GM18909 (cell line): ENCODE results near the gene TASP1.
"Not testable (repeated sequence)": the region's sequence is repeated elsewhere in the genome, so short reads cannot be mapped to it uniquely, and the experiment has no call there.

ENCODE experiments used
- ATAC-seq: cut with Tn5 transposase; IDR thresholded peaks from one replicate; pipeline ENCODE4 v1.9.1; 2021; ENCODE audit warnings: mild to moderate bottlenecking; ENCODE audit not compliant: unreplicated experiment, poor library complexity

The TASP1 gene

DNA sequence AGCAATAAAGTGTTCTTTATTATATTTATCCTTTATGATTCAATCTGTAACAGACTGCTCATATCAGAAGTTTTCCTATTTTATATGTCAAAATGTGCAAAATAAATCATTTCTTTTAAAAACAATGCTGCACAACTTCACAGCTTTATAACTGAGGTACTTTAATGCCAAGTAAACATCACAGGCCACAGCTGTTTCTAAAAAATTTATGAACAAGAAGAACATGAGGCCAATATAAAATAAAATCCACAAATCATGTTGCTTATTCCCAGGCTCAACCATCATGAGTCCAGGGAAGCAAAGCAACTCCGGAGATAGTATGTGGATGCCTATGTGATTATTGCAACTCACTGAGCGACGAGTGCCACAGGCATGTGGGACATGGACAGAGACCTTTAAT, 222.2 kb downstream of the TASP1 start:
- ATAC-seq, result no peak

DNA sequence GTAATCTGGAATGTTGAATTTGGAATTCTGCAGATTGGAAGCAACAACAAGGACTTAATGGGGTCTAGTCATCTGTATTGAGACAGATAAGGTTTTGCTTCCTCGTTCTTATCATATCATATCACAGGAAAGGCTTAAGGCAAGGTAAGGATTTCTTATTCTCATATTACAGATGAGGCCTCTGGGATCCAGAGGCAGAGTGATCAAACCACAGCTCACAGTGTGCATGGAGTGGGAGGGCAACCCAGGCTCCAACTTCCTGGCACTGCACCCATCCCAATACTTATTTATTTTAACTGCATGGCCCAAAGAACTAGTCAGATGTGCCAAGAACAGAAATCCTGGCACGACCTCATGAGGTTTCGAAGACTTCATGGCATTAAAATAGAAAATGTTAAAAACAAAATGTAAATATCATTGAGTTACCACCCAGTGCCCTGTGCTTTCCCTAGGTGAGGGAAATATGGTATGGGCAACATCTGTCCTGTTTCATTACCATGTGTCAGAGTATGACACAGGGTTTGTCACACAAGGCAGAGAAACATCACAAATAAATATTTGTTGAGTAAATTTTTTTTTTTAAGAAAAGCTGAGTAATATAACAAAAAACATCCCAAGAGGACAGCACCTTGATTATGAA, 225.8 kb downstream of the TASP1 start:
- ATAC-seq, result no peak

DNA sequence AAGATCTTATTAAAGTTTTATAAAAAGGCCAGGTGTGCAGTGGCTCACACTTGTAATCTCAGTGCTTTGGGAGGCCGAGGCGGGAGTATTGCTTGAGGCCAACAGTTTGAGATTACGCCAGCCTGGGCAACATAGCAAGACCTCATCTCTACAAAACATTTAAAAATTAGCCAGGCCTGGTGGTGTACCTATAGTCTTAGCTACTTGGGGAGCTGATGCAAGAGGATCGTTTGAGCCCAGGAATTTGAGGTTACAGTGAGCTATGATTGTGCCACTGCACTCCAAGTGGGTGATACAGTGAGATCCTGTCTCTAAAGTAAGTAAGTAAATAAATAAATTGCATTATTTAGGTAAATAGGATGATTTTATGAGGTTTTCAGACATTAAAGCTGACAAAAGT, 234.4 kb downstream of the TASP1 start:
- no peak for ATAC-seq

DNA sequence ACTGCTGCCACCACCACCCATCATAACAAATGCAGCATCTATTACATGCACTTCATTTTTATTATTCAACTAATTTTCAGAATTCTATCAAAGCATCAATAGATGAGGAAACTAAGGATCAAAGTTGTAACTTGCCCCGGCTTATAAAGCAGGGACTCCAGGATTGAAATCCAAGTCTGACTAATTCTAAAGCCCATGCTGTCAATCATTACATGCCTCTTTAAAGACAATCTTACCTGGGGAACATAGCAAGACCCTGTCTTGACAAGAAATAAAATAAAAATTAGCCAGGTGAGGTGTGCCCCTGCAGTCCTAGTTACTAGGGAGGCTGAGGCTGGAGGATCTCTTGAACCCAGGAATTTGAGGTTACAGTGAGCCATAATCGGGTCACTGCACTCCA, 235.3 kb downstream of the TASP1 start:
- ATAC-seq, result no peak

DNA sequence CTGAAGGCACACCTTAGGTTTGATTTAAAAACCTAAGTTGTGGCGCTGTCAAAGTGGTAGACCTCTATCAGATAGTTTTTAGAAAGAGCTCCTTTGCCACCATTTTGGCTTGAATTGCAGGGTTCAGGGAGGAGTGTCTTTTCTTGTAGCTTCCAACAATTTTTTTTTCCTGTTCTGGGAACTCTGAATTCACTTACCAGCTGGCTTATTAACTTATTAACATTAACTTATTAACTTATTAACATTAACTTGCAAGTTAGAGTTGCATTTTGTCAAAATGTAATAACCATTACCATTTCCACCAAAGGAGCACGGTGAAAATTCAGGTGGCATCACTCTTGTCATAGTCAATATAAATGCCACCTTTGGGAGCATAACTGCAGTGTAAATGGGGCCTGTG, 235.7 kb downstream of the TASP1 start:
- ATAC-seq, result no peak

DNA sequence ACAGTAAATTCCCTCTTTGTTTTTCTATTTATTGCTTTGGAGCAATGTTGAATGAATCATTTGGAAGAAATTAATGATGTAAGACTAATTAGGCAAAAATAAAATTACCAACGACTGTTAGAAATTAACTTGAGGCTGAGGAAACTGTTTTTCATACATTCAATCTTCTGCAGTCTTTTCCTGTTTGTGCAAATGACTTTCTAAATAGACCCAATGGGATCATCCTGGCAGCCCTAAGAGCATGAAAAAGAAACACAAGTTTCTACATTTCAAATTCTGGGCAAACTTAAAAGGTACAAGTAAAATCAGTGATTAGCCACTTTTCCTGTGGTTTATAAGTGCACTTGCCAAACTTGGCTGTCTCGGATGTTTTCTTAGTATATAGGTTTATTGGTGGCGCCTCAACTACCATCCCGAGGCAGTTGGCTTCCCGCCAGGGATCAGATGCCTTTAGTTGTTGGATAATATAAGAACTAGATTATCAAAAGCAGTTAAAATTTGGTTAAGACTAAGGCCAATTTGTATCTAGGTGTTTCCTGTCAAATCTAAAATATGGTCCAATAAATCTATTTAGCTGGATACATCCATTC, 236.5 kb downstream of the TASP1 start:
- no peak for ATAC-seq

DNA sequence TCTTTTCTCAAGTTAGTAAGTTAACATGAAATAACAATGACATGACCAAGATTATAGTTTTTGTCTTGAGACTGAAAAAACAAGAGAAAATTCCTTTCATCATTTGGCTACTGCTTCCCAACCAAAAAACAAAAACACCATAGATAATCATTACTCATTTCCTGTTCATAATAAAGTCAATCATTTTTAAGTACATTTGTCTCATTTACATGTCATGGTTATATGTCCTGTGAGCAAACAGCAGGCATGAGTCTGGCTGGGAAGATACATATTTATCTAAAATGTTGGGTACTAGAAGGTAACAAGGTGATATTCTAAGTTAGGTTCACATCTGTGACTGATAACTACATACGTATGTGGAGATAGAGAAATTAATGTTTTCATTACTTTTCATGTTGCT, 237.1 kb downstream of the TASP1 start:
- ATAC-seq, result no peak

DNA sequence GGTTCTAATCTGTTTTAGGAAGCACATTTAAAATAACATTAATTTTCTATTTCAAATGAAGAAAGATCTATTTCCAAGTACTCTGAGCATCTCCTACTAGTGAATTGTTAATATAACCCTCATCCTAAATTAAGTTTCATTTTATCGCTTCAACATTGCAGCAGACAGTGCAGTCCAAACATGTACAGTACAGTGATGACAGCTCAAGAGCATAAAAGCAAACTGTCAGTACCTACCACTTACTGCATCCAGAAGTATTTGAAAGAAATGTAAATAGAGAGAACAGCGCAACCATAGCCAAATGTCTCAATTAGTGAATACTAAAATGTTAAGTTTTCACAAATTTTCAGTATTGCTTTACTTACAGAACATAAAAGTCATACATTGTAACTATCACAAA, 238.3 kb downstream of the TASP1 start:
- ATAC-seq, result no peak

DNA sequence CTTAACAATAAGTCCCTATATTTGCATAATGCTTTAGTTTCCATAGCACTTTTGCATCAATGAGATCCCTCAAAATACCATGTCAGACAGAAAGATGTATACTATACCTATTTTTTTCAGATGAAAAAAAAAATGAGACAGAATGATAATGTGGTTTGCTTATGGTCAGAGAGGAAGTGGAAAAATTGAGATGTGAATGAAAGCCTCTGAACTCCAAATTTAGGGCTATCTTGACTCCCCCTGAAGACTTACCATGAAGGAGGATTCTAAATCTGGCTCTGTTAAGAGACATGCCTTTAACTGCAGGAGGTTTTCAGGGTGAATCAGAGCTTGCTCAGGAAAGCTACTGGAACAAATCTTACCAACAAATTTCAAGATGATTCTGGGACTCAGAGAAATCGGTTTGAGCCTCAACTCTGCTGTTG, 241.4 kb downstream of the TASP1 start:
- no peak for ATAC-seq

DNA sequence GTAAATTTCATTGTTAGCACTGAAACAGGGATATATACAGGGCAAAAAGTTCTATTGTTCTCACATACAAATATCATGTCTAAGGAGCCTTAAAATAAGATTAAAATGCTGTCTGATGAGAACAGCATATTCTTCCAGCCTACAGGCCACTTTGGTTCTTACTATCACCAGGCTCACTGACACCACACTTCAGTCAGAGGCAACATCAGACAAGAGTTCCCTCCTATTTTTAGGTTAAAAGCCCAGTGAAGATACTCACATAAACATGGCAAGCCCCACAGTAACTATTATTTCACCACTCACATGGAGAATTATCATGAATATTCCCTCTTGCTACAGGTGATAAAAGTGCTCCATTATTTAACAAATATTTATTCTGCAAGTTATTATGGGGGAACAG, 241.9 kb downstream of the TASP1 start:
- ATAC-seq, result no peak

DNA sequence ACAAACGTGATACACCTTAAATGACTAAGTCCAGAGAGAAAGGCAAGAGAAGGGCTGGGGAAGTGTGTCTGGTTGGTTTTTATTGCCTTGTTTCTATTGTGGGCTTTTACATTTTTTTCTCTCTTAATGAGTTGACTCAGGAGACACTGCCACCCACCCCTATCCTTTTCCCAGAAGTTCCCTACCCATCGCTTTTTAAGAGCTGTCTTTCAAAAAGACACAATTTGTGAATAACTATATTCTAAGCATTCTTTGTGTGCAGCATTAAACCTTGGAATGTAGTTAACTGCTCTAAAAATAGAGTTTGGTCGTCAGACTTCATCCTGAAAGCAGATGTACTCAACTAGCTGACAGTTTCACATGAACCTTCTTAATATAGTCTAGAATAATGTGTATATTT, 242.7 kb downstream of the TASP1 start:
- ATAC-seq, result no peak

DNA sequence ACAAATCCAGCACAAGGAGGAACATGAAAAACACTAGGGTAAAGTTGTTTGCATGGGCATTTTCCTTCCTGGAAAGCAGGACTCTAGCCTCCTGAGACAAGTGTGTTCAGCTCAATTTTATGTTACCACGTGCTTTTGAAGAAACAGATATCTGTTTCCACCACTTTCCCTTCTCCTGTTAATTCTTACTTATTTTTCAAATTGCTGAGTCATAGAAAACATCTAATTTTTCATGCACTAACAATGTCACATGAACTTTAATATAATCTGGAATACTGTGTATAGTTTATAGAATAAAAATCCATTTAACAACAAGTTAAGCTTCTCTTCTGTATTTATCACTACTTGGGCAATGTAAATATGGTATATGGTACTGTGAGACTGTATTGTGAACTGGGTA, 243.5 kb downstream of the TASP1 start:
- ATAC-seq, result no peak

DNA sequence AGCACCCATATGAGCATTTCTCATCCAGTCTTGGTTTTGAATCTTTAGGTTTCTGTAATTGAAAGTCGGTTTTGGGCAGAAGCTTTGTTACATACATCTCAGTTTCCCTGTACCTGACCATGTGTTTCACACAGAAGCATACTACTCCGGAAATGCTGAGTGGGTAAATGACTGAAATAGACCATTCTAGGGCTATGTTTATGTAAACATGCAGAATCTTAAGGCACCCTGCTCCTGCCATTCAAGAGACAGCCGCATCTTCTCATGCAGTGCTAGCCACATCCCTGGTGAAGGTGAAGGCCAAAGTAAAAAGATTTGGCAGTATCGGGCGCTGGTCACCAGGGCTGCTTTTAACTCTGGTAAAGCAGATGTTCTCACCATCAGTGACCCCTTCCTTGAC, 246.3 kb downstream of the TASP1 start:
- no peak for ATAC-seq

DNA sequence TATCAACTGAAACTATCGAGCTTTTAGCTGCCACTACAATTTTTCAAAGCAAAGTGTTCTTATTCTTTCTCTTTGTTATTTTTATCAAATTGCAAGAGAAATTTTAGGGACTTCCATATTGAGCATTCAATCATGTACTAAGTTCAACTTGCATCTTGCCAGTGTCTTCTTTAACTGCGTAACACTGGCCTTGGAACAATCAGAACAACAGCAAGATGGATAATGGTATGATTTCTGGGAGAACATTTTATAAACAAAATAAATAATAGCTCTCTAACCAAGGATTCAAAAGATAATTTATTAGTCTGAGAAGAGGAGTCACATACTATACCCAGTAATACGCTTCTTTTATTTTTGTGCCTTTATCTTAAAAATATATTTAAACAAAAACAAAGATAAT, 249.6 kb downstream of the TASP1 start:
- no peak for ATAC-seq

DNA sequence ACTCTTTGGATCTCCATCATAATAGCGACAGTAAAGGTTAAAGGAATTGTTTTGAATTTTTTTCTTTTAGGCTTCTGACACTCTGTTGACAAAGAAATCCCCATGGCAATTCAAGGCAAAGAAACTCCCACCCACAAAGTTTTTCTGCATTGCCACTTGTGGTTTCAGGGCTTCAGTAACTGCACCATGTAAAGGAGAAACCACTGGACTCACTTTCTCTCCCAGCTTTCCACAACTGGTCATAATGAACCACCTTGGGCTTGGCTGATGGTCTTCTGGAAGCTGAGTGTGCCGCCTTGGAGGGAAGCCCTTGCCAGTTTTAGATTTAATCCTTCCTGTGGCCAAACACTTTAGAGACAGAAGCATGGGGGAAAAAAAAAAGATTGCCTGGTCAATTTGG, 254.6 kb downstream of the TASP1 start:
- ATAC-seq, result no peak

DNA sequence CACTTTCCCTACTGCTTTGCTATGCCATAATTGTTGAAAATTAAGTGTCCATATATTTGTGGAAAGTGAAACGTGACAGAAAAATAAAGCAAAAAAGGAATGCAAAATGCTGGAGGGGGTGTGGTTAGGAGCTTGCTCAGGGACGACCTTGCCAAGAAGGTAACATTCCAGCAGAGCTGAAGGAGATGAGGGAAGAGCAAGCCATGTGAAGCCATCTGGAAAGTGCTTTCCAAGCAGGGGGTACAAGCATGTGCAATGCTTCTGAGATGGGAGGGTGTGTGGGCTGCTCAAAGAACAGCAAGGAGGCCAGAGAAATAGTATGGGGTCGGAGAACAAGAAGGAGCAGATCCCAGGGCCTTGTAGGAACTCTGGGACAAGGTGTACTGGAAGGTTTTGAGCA, 255.9 kb downstream of the TASP1 start:
- no peak for ATAC-seq

DNA sequence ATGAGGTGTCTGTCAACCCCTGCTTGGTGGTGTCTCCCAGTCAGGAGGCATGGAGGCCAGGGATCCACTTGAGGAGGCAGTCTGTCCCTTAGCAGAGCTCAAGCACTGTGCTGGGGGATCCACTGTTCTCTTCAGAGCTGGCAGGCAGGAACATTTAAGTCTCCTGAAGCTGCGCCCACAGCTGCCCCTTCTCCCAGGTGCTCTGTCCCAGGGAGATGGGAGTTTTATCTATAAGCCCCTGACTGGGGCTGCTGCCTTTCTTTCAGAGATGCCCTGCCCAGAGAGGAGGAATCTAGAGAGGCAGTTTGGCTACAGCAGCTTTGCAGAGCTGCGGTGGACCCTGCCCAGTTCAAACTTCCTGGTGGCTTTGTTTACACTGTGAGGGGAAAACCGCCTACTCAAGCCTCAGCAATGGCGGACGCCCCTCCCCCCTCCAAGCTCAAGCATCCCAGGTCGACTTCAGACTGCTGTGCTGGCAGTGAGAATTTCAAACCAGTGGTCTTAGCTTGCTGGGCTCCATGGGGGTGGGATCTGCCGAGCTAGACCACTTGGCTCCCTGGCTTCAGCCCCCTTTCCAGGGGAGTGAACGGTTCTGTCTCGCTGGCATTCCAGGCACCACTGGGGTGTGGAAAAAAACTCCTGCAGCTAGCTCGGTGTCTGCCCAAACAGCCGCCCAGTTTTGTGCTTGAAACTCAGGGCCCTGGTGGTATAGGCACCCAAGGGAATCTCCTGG, 258.1 kb downstream of the TASP1 start:
- not testable (repeated sequence) for ATAC-seq

DNA sequence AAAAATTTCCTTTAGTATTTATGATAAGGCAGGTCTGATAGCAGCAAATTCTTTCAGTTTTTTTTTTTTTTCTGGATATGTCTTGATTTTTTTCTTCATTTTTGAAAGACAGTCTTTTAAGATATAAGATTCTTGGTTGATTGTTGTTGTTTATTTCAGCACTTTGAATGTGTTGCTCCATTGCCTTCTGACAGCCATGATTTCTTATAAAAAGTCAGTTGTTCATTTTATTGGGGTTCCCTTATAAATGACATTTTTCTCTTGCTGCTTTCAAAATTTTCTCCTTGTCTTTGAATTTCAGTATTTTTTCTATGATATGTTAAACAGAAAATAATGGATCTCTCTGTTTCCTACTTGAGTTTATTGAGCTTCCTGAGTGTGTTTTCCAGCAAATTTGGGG, 265.3 kb downstream of the TASP1 start:
- no peak for ATAC-seq

DNA sequence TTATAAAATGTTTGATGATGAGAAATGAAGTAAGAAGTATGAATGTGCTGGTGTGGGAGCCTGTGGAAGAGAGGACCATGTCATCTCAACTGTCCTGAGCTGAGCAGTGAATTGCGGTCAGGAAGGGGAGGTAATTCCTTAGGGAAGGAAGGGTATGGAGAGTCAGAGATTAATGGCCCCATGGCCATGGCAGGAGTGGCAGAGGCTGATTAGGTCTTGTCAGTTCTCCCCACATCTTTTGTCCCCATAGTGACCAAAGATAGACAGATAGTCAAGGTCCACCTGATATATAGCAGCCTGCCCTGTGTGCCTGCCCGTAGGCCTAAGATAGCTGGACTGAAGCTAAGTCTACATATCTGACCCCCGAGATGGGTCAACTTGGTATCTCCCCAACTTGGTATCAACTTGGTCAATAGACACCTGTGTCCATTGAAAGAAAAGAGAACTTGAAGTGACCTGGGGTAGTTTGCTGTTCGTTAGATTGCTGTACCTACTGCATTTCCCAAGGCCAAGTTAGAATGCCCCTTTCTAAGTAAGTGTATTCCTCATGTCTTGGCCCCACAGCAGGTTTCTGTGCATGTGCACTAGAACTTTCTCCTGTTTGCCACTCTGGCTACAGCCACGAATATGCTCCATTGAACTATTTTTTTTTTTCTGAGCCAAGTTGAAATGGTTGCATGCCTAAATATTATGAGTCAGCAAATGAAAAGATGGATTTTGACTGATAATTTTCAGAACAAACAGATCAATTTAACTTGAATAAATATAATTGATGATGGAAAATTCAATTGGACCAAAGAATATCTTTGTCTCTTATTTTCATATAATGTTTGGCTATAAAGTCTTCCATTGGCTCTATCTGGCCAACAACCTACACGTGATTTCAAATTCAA, 274.2 kb downstream of the TASP1 start:
- no peak for ATAC-seq

DNA sequence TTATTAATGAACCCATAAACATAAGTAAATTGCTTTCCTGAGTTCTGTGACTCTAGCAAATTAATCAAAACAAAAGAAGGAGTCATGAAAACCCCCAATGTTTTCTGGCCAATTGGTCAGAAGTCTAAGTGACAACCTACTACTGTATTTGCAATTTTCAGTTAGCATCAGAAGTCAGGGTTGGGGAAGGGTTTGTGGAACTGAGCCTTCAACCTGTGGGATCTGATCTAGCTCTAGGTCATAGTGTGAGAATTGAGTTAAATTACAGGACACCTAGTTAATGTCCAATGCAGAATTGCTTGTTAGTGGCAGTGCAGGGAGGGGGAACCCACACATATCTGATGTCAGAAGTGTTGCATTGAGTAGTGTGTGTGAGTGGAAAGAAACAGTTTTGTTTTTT, 275.3 kb downstream of the TASP1 start:
- ATAC-seq, result no peak

DNA sequence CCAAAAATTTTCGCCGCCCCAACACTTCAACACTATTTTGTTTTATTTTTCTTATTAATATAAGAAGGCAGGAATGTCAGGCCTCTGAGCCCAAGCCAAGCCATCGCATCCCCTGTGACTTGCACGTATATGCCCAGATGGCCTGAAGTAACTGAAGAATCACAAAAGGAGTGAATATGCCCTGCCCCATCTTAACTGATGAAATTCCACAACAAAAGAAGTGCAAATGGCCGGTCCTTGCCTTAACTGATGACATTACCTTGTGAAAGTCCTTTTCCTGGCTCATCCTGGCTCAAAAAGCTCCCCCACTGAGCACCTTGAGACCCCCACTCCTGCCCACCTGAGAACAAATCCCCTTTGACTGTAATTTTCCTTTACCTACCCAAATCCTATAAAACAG, 276.6 kb downstream of the TASP1 start:
- ATAC-seq, result not testable (repeated sequence)
